GM21515 (cell line): ENCODE results near the gene CTNNA3.

Experiments used
- ATAC-seq: cut with Tn5 transposase; IDR thresholded peaks from one replicate; pipeline ENCODE4 v1.9.1; 2021; ENCODE audit not compliant: unreplicated experiment

Gene CTNNA3

DNA sequence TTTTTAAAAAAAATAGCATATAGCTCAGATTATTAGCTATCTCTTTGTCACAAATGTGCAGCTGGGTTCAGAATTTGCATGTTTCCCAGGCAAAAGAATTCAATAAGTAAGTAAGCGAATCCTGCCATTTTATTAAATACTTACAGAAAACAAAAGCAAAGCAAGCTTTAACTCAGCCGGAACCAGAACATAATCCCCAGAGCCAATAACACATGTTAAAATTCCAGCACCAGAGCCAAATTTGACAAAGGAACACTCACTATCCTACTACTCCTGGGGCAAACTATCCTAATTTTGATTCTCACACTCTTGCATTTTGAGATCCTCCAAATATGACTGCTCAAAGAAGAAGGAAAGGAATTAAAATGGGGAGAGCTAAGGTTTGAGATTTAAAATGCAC is 737.5 kb downstream of the CTNNA3 start:
- ATAC-seq, result no peak

GRCh38 chr10:66951896-66952295 is 744.1 kb downstream of the CTNNA3 start:
- ATAC-seq, result no peak

GRCh38 chr10:66943590-66943989 is 752.4 kb downstream of the CTNNA3 start:
- no peak for ATAC-seq

DNA sequence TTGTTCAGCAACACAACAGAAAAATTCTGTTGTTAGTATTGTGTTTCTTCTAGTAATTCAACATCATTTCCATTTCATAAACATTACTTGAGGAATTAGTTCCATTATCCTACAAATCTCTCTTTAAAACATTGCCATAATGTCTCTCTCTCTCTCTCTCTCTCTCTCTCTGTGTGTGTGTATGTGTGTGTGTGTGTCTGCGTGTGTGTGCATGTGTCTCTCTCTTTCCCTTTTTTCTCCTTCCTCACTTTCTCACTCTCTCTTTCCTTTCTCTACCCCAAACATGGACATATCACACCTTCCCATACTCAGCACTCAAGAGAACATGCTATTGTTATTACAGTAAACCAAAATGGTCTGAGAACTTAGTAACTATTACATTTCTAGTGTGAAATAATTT is 753.6 kb downstream of the CTNNA3 start:
- ATAC-seq, result no peak

- ATAC-seq, result no peak
Measured at GRCh38 chr10:66941491-66941890, 754.5 kb downstream of the CTNNA3 start.

- no peak for ATAC-seq
Measured at GRCh38 chr10:66940965-66941364, 755.0 kb downstream of the CTNNA3 start.

- ATAC-seq, result no peak
Measured at GRCh38 chr10:66934711-66935110, 761.3 kb downstream of the CTNNA3 start.

- ATAC-seq, result no peak
Measured at GRCh38 chr10:66931949-66932343, 764.0 kb downstream of the CTNNA3 start.

GRCh38 chr10:66931340-66931948 is 764.6 kb downstream of the CTNNA3 start:
- peak; percentile 84 for ATAC-seq

GRCh38 chr10:66929375-66929774 is 766.6 kb downstream of the CTNNA3 start:
- ATAC-seq, result no peak

DNA sequence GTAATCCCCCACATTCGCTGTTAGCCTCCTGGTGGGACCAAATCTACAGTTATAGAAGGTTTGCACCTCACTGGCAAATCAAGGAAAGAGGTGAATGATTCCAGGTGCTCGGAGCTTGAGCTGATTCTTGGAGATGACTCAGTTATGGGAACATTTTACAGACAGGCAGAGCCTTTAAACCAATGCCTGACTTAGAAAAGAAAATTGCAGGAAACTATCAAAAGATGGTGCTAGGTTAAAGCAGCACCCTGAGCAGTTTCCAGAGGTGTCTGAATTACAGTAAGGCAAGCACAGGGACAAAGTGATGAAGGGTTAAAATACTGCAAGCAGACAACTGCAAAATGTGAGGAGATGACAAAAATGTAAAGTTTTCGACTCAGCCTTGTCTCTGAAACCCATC is 767.2 kb downstream of the CTNNA3 start:
- ATAC-seq, result no peak

GRCh38 chr10:66927971-66928770 is 767.8 kb downstream of the CTNNA3 start:
- ATAC-seq, result no peak

GRCh38 chr10:66927251-66927935 is 768.6 kb downstream of the CTNNA3 start:
- no peak for ATAC-seq

DNA sequence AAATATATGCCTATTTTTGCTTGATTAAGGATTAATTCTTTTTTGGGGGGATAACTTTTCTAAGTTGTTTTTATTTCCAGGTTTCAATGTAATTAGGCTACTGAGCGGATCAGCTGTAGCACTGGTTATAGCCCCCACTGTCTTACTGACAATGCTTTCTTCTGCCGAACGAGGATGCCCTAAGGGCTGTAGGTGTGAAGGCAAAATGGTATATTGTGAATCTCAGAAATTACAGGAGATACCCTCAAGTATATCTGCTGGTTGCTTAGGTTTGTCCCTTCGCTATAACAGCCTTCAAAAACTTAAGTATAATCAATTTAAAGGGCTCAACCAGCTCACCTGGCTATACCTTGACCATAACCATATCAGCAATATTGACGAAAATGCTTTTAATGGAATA is 769.2 kb downstream of the CTNNA3 start:
- no peak for ATAC-seq

- ATAC-seq, result peak; percentile 100
Measured at GRCh38 chr10:66925896-66926715, 769.9 kb downstream of the CTNNA3 start, which contains the start of gene LRRTM3. LRRTM3 (plus strand) TSS chr10:66926036.

DNA sequence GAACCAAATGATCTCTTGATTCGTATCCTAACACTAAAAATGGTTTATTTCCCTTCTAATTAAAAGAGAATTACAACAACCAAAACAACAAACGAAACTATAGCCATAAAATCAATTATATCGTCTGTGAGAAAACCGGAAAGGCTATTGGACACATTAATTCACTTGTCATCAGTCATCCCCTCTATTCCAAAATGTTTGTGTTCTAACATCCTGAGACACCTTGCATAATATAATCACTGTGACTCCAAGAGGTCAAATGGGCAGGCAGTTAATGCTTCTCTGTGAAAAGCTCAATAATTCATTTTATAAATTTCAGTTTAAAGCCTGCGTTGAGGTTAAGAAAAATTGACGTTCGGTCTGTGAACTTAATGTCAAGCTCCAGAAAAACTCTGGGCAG is 770.6 kb downstream of the CTNNA3 start:
- no peak for ATAC-seq

- ATAC-seq, result no peak
Measured at GRCh38 chr10:66924674-66925345, 771.2 kb downstream of the CTNNA3 start.

DNA sequence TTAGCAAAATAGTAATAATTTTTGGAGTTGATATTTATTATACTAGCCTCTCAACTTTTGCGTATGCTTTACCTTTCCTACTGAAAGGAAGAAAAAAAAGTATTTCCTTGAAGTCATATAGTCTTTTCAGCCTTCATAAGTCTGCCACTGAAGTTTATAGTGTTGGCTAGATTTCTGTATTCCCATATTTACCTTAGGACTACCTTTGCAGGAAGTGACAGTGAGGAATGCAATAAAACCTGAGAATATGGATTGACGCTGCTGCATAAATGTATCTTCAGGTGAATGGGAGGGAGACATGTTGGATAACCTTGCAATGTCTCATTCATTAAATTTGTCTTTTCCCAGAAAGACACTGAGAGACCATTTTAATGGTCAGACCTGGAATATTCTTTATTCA is 776.7 kb downstream of the CTNNA3 start:
- ATAC-seq, result no peak

DNA sequence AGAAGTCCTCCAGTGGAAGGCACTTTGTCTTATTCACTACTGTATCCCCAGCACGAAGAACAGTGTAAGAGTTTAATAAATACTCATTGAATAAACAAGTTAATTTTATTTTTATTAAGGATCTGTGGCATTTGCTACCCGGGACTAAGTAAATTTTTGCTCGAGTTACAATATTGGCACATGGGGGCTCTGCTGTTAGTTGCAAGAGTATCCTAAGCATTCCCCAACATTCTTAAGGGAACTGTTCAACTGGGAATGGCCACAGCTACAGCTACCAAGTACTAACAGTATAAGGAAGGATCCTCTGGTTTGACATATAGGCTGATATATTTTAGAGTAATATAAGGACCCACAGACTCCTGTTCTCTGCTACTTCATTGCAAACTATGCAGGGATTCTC is 778.9 kb downstream of the CTNNA3 start:
- ATAC-seq, result no peak

- no peak for ATAC-seq
Measured at GRCh38 chr10:66916030-66916429, 780.0 kb downstream of the CTNNA3 start.

DNA sequence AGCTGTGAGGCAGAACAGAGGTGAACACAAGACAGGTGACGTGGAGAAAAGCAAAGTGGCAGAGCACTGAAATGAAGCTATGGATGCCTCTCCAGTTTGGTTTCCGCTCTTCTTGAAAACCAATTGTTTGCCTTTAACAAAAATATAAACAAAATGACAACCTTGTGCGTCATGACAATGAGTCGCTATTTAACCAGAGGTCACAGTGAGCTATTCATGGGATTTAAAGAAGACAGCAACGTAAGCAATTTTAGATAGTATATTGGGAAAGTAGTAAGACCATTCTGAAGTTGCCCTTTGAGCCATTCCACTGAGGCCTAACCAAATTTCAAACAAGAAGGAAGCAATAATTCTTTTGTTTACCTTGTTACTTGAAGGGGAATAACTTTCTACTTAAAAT is 785.3 kb downstream of the CTNNA3 start:
- no peak for ATAC-seq
